PC-9 (cell line): ENCODE measurements around the gene RTKN2. TPM values are rescaled to one million over a fixed set of nuclear protein-coding genes. Genes with fewer than 3 reads are reported as not detected.

Experiments
- BruUV-seq: library from RNA; stranded (reverse); fragments of 400-500 nt; replicated peaks from 2 replicates; lab custom pipeline; 2021; lab: Mats Ljungman, UMichigan
- CTCF ChIA-PET: fragments of 300-600 bp; sonication (Branson Sonifier 250); formaldehyde crosslinking; loops from one replicate; lab custom pipeline; 2022; ENCODE audit warnings: antibody characterized with exemption; lab: Charles Lee
- POLR2A ChIA-PET: fragments of 300-600 bp; sonication (Branson Sonifier 250); formaldehyde crosslinking; loops from one replicate; lab custom pipeline; 2022; ENCODE audit warnings: antibody characterized with exemption; ENCODE audit not compliant: unreplicated experiment; lab: Charles Lee
- DNase-seq, 2 experiments: peaks; one replicate each; pipeline versions ENCODE4 v3.0.0 to v3.0.0-alpha.2; 2015 to 2022; ENCODE audit warnings: mixed read lengths in 1 of 2
- H2AFZ ChIP-seq: fragments of 200-600 bp; sonication (generic); 2 replicates; pipeline ENCODE4 v1.8.1; 2017; ENCODE audit warnings: antibody characterized with exemption
- H3F3A ChIP-seq: fragments of 200-600 bp; sonication (generic); 2 replicates; pipeline ENCODE4 v1.8.1; 2017; ENCODE audit warnings: antibody characterized with exemption, mild to moderate bottlenecking, low read depth; ENCODE audit not compliant: insufficient read depth
- H3K27ac ChIP-seq: fragments of 200-600 bp; sonication (generic); 2 replicates; pipeline ENCODE4 v1.6.1; 2016; ENCODE audit warnings: mixed run types
- H3K27me3 ChIP-seq: fragments of 200-600 bp; sonication (generic); 2 replicates; pipeline ENCODE4 v1.6.1; 2016; ENCODE audit warnings: low read depth, mixed run types; ENCODE audit not compliant: insufficient read depth
- H3K36me3 ChIP-seq: fragments of 200-600 bp; sonication (generic); 2 replicates; pipeline ENCODE4 v1.6.1; 2016; ENCODE audit warnings: low read depth, mixed run types
- H3K4me1 ChIP-seq: fragments of 200-600 bp; sonication (generic); replicated peaks from 2 replicates; pipeline ENCODE4 v1.6.1; 2016; ENCODE audit warnings: mixed run types; ENCODE audit not compliant: insufficient read depth
- H3K4me2 ChIP-seq: fragments of 200-600 bp; sonication (generic); 2 replicates; pipeline ENCODE4 v1.6.1; 2017; ENCODE audit warnings: mixed run types
- H3K4me3 ChIP-seq: fragments of 200-600 bp; sonication (generic); 2 replicates; pipeline ENCODE4 v1.6.1; 2016; ENCODE audit warnings: mixed run types
- H3K79me2 ChIP-seq: fragments of 200-600 bp; sonication (generic); 2 replicates; pipeline ENCODE4 v1.6.1; 2017; ENCODE audit warnings: low read depth, mixed run types
- H3K9me2 ChIP-seq: fragments of 200-600 bp; sonication (generic); 2 replicates; pipeline ENCODE4 v1.8.1; 2017; ENCODE audit warnings: mild to moderate bottlenecking; ENCODE audit not compliant: insufficient read depth
- H3K9me3 ChIP-seq: fragments of 200-600 bp; sonication (generic); 2 replicates; pipeline ENCODE4 v1.8.1; 2016; ENCODE audit warnings: low read depth; ENCODE audit not compliant: insufficient read depth
- H4K20me1 ChIP-seq: fragments of 200-600 bp; sonication (generic); 2 replicates; pipeline ENCODE4 v1.8.1; 2017; ENCODE audit not compliant: insufficient read depth
- CTCF ChIP-seq: fragments of 200-600 bp; sonication (generic); conservative IDR thresholded peaks from 2 replicates; pipeline ENCODE4 v1.6.1; 2017; ENCODE audit warnings: mixed run types, antibody characterized with exemption, mild to moderate bottlenecking, moderate library complexity
- EZH2 ChIP-seq: fragments of 200-600 bp; sonication (generic); IDR thresholded peaks from 2 replicates; pipeline ENCODE4 v1.8.0; 2017; ENCODE audit warnings: antibody characterized with exemption, low read depth
- intact Hi-C: fragments of 100-400 bp; cut with micrococcal nuclease; formaldehyde crosslinking; loops from one replicate; pipeline ENCODE4 v1.10.0; 2022; ENCODE audit not compliant: unreplicated experiment
- total RNA-seq: library from RNA; stranded (reverse); gene quantifications from 2 replicates; pipeline ENCODE4 v1.2.3, GENCODE V29; 2021

RTKN2 gene
- total RNA-seq, 1 experiment from 2014 or later = 18.5 TPM

GRCh38 chr10:62172465-62172864 is 96.2 kb downstream of the RTKN2 start:
- H3K27ac ChIP-seq = no peak overlapping the region
- H3K9me2 ChIP-seq = no peaks in the 10 kb centered on the region
- no peak for TF ChIP-seq EZH2
- TF ChIP-seq CTCF = no peak
- no peak overlapping the region for H2AFZ ChIP-seq
- no peaks in the 10 kb centered on the region for H3K79me2 ChIP-seq
- H3K36me3 ChIP-seq = no peaks in the 10 kb centered on the region
- no peaks in the 10 kb centered on the region for H3K27me3 ChIP-seq
- intact Hi-C loops = no loop called here
- H3K4me2 ChIP-seq = no peak overlapping the region
- no peaks in the 10 kb centered on the region for H3F3A ChIP-seq
- no TSS peak for BruUV-seq
- DNase-seq = no peak
- ChIA-PET CTCF (no interaction called here), POLR2A (interaction anchor here (0.6 kb wide), 1 partner anchor 10 kb away, joined by 3 read pairs; no protein-coding TSS in a partner anchor)
- H4K20me1 ChIP-seq = no peaks in the 10 kb centered on the region
- H3K4me1 ChIP-seq = no peaks in the 10 kb centered on the region
- 0 out of 2 replicates have a peak, but pooled peaks cover 10% of the 10 kb centered on the region for H3K9me3 ChIP-seq
- H3K4me3 ChIP-seq = no peak overlapping the region

GRCh38 chr10:62171791-62172190 is 96.9 kb downstream of the RTKN2 start:
- no peak overlapping the region for H3K4me2 ChIP-seq
- H3K79me2 ChIP-seq = no peaks in the 10 kb centered on the region
- no peaks in the 10 kb centered on the region for H3F3A ChIP-seq
- H3K4me1 ChIP-seq = no peaks in the 10 kb centered on the region
- H3K9me2 ChIP-seq = no peaks in the 10 kb centered on the region
- H3K27ac ChIP-seq = no peak overlapping the region
- H3K36me3 ChIP-seq = no peaks in the 10 kb centered on the region
- H2AFZ ChIP-seq = no peak overlapping the region
- no TSS peak for BruUV-seq
- CTCF ChIA-PET = no interaction called here
- no peaks in the 10 kb centered on the region for H4K20me1 ChIP-seq
- H3K27me3 ChIP-seq = no peaks in the 10 kb centered on the region
- 0 out of 2 replicates have a peak, but pooled peaks cover 10% of the 10 kb centered on the region for H3K9me3 ChIP-seq
- intact Hi-C loops = no loop called here
- TF ChIP-seq EZH2 (no peak), CTCF (no peak)
- no peak for DNase-seq
- no peak overlapping the region for H3K4me3 ChIP-seq
- POLR2A ChIA-PET = no interaction called here

- TF ChIP-seq EZH2 (no peak), CTCF (no peak)
- Histone ChIP-seq H3K9me2 (no peaks in the 10 kb centered on the region), H2AFZ (no peak overlapping the region), H4K20me1 (no peaks in the 10 kb centered on the region), H3K36me3 (no peaks in the 10 kb centered on the region), H3K4me1 (no peaks in the 10 kb centered on the region), H3F3A (no peaks in the 10 kb centered on the region), H3K27ac (no peak overlapping the region), H3K4me2 (no peak overlapping the region), H3K79me2 (no peaks in the 10 kb centered on the region), H3K9me3 (0 out of 2 replicates have a peak, but pooled peaks cover 10% of the 10 kb centered on the region), H3K4me3 (no peak overlapping the region), H3K27me3 (no peaks in the 10 kb centered on the region)
- BruUV-seq = no TSS peak
- CTCF ChIA-PET = no interaction called here
- intact Hi-C loops = no loop called here
- POLR2A ChIA-PET = interaction anchor here (0.8 kb wide), 1 partner anchor 1334 kb away, joined by 8 read pairs; no protein-coding TSS in a partner anchor
- DNase-seq = no peak
Observed at GRCh38 chr10:62170732-62171131, 97.9 kb downstream of the RTKN2 start.
